HEK293 (cell line): ENCODE measurements around the gene CEBPB.

Experiments
- CTCF ChIA-PET: fragments of 350-600 bp; formaldehyde crosslinking; extraction: SDS; loops from one replicate; lab custom pipeline; 2021; ENCODE audit warnings: antibody characterized with exemption; lab: Yijun Ruan, JAX
- POLR2A ChIA-PET: fragments of 300-600 bp; formaldehyde crosslinking; extraction: SDS; loops from one replicate; lab custom pipeline; 2020; ENCODE audit warnings: antibody characterized with exemption, inconsistent platforms; lab: Yijun Ruan, JAX
- H3K27ac ChIP-seq: fragments of 200-500 bp; sonication (Bioruptor generic); 2 replicates; pipeline ENCODE4 v1.5.1; 2014; ENCODE audit warnings: low read depth, low read length, control low read depth, inconsistent platforms; ENCODE audit errors: extremely low read depth
- H3K36me3 ChIP-seq, 2 experiments: fragments of 200-500 bp in 1 of 2; sonication (Bioruptor generic) in 1 of 2; 1 replicate in 1 of 2; 2 replicates in 1 of 2; pipeline ENCODE4 v1.5.1; 2014 to 2017; ENCODE audit warnings: inconsistent platforms in 2 of 2, low read length in 2 of 2; ENCODE audit not compliant: control insufficient read depth in 2 of 2, insufficient read depth in 1 of 2
- H3K4me1 ChIP-seq: fragments of 200-500 bp; sonication (Bioruptor generic); 2 replicates; pipeline ENCODE4 v1.5.1; 2014; ENCODE audit warnings: mild to moderate bottlenecking, low read length, inconsistent platforms; ENCODE audit not compliant: control insufficient read depth, insufficient read depth
- H3K4me3 ChIP-seq: 2 replicates; pipeline ENCODE4 v1.5.1; 2011; ENCODE audit warnings: low read depth, mild to moderate bottlenecking, control low read depth, low read length, moderate library complexity
- H3K9me3 ChIP-seq: fragments of 200-500 bp; sonication (Bioruptor generic); 2 replicates; pipeline ENCODE4 v1.5.1; 2014; ENCODE audit warnings: low read depth, low read length, inconsistent platforms; ENCODE audit not compliant: control insufficient read depth, insufficient read depth
- BCL11A ChIP-seq: fragments of 450-650 bp; formaldehyde crosslinking; IDR thresholded peaks from 2 replicates; pipeline ENCODE4 v1.5.1; 2016; ENCODE audit warnings: low read depth, missing biosample characterization, missing genetic modification characterization
- KLF10 ChIP-seq: fragments of 450-650 bp; IDR thresholded peaks from 2 replicates; pipeline ENCODE4 v1.5.1; 2018; ENCODE audit warnings: missing biosample characterization, mild to moderate bottlenecking, missing genetic modification characterization
- KLF16 ChIP-seq: fragments of 450-650 bp; formaldehyde crosslinking; IDR thresholded peaks from 2 replicates; pipeline ENCODE4 v1.5.1; 2017; ENCODE audit warnings: missing biosample characterization, missing genetic modification characterization
- PRDM1 ChIP-seq: fragments of 450-650 bp; formaldehyde crosslinking; IDR thresholded peaks from 2 replicates; pipeline ENCODE4; 2016; ENCODE audit warnings: missing biosample characterization, missing genetic modification characterization
- ZBTB17 ChIP-seq: fragments of 450-650 bp; formaldehyde crosslinking; IDR thresholded peaks from 2 replicates; pipeline ENCODE4 v1.5.1; 2016; ENCODE audit warnings: missing biosample characterization, missing genetic modification characterization
- ZBTB48 ChIP-seq: fragments of 450-650 bp; formaldehyde crosslinking; IDR thresholded peaks from 2 replicates; pipeline ENCODE4 v1.5.1; 2016; ENCODE audit warnings: missing biosample characterization, missing genetic modification characterization
- ZEB2 ChIP-seq: fragments of 450-650 bp; formaldehyde crosslinking; IDR thresholded peaks from 2 replicates; pipeline ENCODE4 v1.5.1; 2016; ENCODE audit warnings: missing biosample characterization, missing genetic modification characterization
- ZFP69B ChIP-seq: fragments of 450-650 bp; formaldehyde crosslinking; IDR thresholded peaks from 2 replicates; pipeline ENCODE4 v1.5.1; 2016; ENCODE audit warnings: missing biosample characterization, missing genetic modification characterization
- ZNF274 ChIP-seq, 2 experiments: fragments of 200-500 bp in 1 of 2; fragments of 450-650 bp in 1 of 2; sonication (Bioruptor generic) in 1 of 2; formaldehyde crosslinking in 1 of 2; IDR thresholded peaks; 2 replicates each; pipeline versions ENCODE4 v1.5.1 to v1.6.1; 2014 to 2016; ENCODE audit warnings: borderline replicate concordance in 1 of 2, inconsistent platforms in 1 of 2, low read length in 1 of 2, missing biosample characterization in 1 of 2, missing genetic modification characterization in 1 of 2
- ZNF302 ChIP-seq: fragments of 450-650 bp; formaldehyde crosslinking; IDR thresholded peaks from 2 replicates; pipeline ENCODE4 v1.5.1; 2016; ENCODE audit warnings: missing biosample characterization, missing genetic modification characterization, low read depth
- ZNF324 ChIP-seq: fragments of 450-650 bp; formaldehyde crosslinking; IDR thresholded peaks from 2 replicates; pipeline ENCODE4 v1.5.1; 2016; ENCODE audit warnings: missing biosample characterization, missing genetic modification characterization
- ZNF404 ChIP-seq: fragments of 450-650 bp; formaldehyde crosslinking; IDR thresholded peaks from 2 replicates; pipeline ENCODE4 v1.5.1; 2017; ENCODE audit warnings: missing biosample characterization, missing genetic modification characterization
- ZNF558 ChIP-seq: fragments of 450-650 bp; formaldehyde crosslinking; IDR thresholded peaks from 2 replicates; pipeline ENCODE4 v1.5.1; 2016; ENCODE audit warnings: missing biosample characterization, missing genetic modification characterization
- ZSCAN16 ChIP-seq: fragments of 450-650 bp; formaldehyde crosslinking; IDR thresholded peaks from 2 replicates; pipeline ENCODE4 v1.5.1; 2016; ENCODE audit warnings: missing biosample characterization, missing genetic modification characterization
- ZXDB ChIP-seq: fragments of 450-650 bp; formaldehyde crosslinking; IDR thresholded peaks from 2 replicates; pipeline ENCODE4 v1.5.1; 2016; ENCODE audit warnings: missing biosample characterization, missing genetic modification characterization
- TF ChIP-seq, protein P1 (sequence below): fragments of 450-650 bp; formaldehyde crosslinking; IDR thresholded peaks from 2 replicates; pipeline ENCODE4 v1.5.1; 2016; ENCODE audit warnings: missing biosample characterization, missing genetic modification characterization
- TF ChIP-seq, protein P2 (sequence below): fragments of 450-650 bp; formaldehyde crosslinking; IDR thresholded peaks from 2 replicates; pipeline ENCODE4 v1.5.1; 2016; ENCODE audit warnings: missing biosample characterization, missing genetic modification characterization
- TF ChIP-seq, protein P3 (sequence below): fragments of 450-650 bp; formaldehyde crosslinking; IDR thresholded peaks from 2 replicates; pipeline ENCODE4 v1.5.1; 2016; ENCODE audit warnings: missing biosample characterization, missing genetic modification characterization
- TF ChIP-seq, protein P4 (sequence below): fragments of 450-650 bp; formaldehyde crosslinking; IDR thresholded peaks from 2 replicates; pipeline ENCODE4 v1.5.1; 2016; ENCODE audit warnings: missing biosample characterization, missing genetic modification characterization

CEBPB gene

DNA sequence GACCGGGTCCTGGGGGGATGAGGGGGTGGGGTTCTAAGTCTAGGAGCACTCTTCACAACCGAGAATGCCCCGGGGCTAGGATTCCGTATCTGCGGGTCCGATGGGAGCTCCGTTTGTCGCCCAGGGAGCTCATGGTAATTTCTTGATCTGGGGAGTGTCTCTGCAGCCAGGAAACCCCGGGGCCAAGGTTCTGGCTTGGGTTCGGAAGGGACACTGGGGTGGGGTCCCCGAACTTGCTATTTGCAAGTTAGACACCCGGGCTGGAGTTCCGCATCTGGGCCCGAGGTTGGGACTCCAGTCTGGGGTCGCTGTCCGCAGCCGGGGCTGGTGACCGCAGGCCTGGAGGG is 37.5 kb upstream of the CEBPB start:
- Histone ChIP-seq H3K27ac (peak overlapping the region; percentile 83), H3K9me3 (no peaks in the 10 kb centered on the region), H3K36me3 (peaks cover 0 to 35% of the 10 kb centered on the region in 2 experiments; a peak in 2 of 3 replicates), H3K4me1 (peaks cover 4% of the 10 kb centered on the region; the same call in 1 of the 2 replicates), H3K4me3 (peak overlapping the region; percentile 83)
- CTCF ChIA-PET, result interaction anchor here (1.0 to 3.8 kb wide), 11 partner anchors 9 to 174 kb away, joined by 3 to 44 read pairs (median 7); no protein-coding TSS in a partner anchor
- TF ChIP-seq PRDM1 (tag by site-specific recombination) (no peak), ZEB2 (tag by site-specific recombination) (0 out of 2 replicates have a peak, but pooled peaks have one; percentile 11), ZNF558 (no peak), ZBTB17 (tag by site-specific recombination) (peak; percentile 10; the same call in 1 of the 2 replicates), BCL11A (tag by site-specific recombination) (0 out of 2 replicates have a peak, but pooled peaks have one; percentile 23), ZBTB48 (peak; percentile 32; the same call in 1 of the 2 replicates), ZFP69B (peak; percentile 32; the same call in 1 of the 2 replicates), ZNF302 (no peak), ZNF324 (tag by site-specific recombination) (0 out of 2 replicates have a peak, but pooled peaks have one; percentile 25), ZXDB (tag by site-specific recombination) (peak; percentile 40; the same call in 1 of the 2 replicates)
- TF ChIP-seq, protein P1, sequence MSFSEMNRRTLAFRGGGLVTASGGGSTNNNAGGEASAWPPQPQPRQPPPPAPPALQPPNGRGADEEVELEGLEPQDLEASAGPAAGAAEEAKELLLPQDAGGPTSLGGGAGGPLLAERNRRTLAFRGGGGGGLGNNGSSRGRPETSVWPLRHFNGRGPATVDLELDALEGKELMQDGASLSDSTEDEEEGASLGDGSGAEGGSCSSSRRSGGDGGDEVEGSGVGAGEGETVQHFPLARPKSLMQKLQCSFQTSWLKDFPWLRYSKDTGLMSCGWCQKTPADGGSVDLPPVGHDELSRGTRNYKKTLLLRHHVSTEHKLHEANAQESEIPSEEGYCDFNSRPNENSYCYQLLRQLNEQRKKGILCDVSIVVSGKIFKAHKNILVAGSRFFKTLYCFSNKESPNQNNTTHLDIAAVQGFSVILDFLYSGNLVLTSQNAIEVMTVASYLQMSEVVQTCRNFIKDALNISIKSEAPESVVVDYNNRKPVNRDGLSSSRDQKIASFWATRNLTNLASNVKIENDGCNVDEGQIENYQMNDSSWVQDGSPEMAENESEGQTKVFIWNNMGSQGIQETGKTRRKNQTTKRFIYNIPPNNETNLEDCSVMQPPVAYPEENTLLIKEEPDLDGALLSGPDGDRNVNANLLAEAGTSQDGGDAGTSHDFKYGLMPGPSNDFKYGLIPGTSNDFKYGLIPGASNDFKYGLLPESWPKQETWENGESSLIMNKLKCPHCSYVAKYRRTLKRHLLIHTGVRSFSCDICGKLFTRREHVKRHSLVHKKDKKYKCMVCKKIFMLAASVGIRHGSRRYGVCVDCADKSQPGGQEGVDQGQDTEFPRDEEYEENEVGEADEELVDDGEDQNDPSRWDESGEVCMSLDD, result 0 out of 2 replicates have a peak, but pooled peaks have one; percentile 11
- POLR2A ChIA-PET, result interaction anchor here (0.6 to 2.5 kb wide), 12 partner anchors 8 to 384 kb away, joined by 3 to 26 read pairs (median 8); no protein-coding TSS in a partner anchor

DNA sequence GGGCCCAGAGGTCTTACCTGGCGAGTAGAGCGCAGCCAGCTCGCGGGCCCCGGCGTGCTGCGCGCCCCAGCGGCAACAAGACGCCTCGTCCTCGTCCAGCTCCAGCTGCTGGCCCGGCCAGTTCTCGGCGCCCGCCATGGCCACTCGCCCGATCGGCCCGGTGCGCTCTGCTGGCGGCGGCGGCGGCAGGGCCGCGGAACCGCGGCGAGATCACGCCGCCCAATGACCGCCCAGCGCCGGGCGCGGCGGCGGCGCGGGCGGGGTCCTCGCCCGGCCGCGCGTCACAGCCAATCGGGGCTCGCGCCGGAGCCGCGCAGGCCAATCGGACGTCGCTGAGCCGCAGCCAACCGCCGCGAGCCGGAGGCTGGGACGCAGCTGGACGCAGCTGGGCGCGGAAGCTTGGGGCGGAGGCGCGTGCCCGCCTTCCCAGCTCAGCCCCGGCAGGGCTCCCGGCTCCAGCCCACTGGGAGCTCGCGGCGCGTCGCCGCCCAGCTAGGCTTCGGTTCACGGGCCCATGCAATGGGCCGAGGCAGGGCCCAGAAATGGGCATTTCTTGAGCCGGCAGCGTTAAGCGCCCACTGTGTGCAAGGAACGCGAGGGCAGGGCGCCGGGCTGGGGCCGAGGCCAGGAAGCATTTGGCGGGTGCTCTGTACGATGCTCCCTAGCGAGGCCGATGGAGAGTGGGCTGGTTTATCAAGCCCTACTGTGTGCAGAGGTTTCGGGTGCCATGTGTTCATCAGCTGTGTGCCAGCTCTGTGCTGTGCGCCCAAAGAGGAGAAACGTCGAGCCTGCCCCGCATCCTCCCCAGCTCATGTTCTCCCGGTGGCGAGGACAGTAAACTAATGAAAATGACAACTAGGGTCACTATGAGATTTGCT is 36.9 kb upstream of the CEBPB start, which contains the start of gene PEDS1:
PEDS1 (minus strand) TSS at position 224 of the 878 bp plus-strand sequence; CDS start at position 138, 86 bp downstream.
- peak within 1 kb of the TSS; percentile 83 for H3K4me3 ChIP-seq
- H3K36me3 ChIP-seq, result peaks cover 0 to 29% of the 10 kb centered on the region in 2 experiments; a peak in 2 of 3 replicates
- peaks cover 4% of the 10 kb centered on the region; the same call in 1 of the 2 replicates for H3K4me1 ChIP-seq
- H3K27ac ChIP-seq, result peak within 1 kb of the TSS; percentile 83
- ChIA-PET POLR2A (interaction anchor here (0.9 to 2.5 kb wide), 10 partner anchors 9 to 203 kb away, joined by 3 to 26 read pairs (median 8); no protein-coding TSS in a partner anchor), CTCF (interaction anchor here (0.7 to 3.8 kb wide), 16 partner anchors 10 to 599 kb away, joined by 3 to 44 read pairs (median 4); no protein-coding TSS in a partner anchor)
- no peaks in the 10 kb centered on the region for H3K9me3 ChIP-seq
- TF ChIP-seq, protein P2, sequence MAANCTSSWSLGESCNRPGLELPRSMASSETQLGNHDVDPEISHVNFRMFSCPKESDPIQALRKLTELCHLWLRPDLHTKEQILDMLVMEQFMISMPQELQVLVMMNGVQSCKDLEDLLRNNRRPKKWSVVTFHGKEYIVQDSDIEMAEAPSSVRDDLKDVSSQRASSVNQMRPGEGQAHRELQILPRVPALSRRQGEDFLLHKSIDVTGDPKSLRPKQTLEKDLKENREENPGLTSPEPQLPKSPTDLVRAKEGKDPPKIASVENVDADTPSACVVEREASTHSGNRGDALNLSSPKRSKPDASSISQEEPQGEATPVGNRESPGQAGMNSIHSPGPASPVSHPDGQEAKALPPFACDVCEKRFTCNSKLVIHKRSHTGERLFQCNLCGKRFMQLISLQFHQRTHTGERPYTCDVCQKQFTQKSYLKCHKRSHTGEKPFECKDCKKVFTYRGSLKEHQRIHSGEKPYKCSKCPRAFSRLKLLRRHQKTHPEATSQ (tag by site-specific recombination), result peak; percentile 59; the same call in 1 of the 2 replicates
- TF ChIP-seq, protein P1, result peak; percentile 73
- TF ChIP-seq ZSCAN16 (tag by site-specific recombination), result peak; percentile 57; the same call in 1 of the 2 replicates
- peak; percentile 60; the same call in 1 of the 2 replicates for TF ChIP-seq KLF10
- TF ChIP-seq ZNF274 (IDR thresholded peaks at IDR 0.05; ENCODE audit: low read length), result no peak
- no peak for TF ChIP-seq ZNF274 (tag by site-specific recombination; IDR thresholded peaks at IDR 0.05; ENCODE audit: borderline replicate concordance)
- no peak for TF ChIP-seq ZNF404 (tag by site-specific recombination)
- TF ChIP-seq, protein P3, sequence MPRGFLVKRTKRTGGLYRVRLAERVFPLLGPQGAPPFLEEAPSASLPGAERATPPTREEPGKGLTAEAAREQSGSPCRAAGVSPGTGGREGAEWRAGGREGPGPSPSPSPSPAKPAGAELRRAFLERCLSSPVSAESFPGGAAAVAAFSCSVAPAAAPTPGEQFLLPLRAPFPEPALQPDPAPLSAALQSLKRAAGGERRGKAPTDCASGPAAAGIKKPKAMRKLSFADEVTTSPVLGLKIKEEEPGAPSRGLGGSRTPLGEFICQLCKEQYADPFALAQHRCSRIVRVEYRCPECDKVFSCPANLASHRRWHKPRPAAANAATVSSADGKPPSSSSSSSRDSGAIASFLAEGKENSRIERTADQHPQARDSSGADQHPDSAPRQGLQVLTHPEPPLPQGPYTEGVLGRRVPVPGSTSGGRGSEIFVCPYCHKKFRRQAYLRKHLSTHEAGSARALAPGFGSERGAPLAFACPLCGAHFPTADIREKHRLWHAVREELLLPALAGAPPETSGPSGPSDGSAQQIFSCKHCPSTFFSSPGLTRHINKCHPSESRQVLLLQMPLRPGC (tag by site-specific recombination), result 0 out of 2 replicates have a peak, but pooled peaks have one; percentile 40
- TF ChIP-seq, protein P4, sequence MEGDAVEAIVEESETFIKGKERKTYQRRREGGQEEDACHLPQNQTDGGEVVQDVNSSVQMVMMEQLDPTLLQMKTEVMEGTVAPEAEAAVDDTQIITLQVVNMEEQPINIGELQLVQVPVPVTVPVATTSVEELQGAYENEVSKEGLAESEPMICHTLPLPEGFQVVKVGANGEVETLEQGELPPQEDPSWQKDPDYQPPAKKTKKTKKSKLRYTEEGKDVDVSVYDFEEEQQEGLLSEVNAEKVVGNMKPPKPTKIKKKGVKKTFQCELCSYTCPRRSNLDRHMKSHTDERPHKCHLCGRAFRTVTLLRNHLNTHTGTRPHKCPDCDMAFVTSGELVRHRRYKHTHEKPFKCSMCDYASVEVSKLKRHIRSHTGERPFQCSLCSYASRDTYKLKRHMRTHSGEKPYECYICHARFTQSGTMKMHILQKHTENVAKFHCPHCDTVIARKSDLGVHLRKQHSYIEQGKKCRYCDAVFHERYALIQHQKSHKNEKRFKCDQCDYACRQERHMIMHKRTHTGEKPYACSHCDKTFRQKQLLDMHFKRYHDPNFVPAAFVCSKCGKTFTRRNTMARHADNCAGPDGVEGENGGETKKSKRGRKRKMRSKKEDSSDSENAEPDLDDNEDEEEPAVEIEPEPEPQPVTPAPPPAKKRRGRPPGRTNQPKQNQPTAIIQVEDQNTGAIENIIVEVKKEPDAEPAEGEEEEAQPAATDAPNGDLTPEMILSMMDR (tag by site-specific recombination), result peak; percentile 45; the same call in 1 of the 2 replicates
- TF ChIP-seq KLF16 (tag by site-specific recombination), result peak; percentile 50; the same call in 1 of the 2 replicates
